PC-3 (cell line): ENCODE data around the gene WDR46. TPM values are rescaled to one million over a fixed set of nuclear protein-coding genes. Genes with fewer than 3 reads are reported as not detected.

Experiments
- ATAC-seq: fragments of 200-7000 bp; cut with Tn5 transposase; 2 replicates; pipeline ENCODE4 v1.9.1; 2020; ENCODE audit warnings: mild to moderate bottlenecking, moderate library complexity
- BruUV-seq: library from RNA; stranded (reverse); fragments of 400-500 nt; replicated peaks from 2 replicates; lab custom pipeline; 2021; lab: Mats Ljungman, UMichigan
- CTCF ChIA-PET: fragments of 300-600 bp; sonication (Branson Sonifier 250); formaldehyde crosslinking; loops from one replicate; lab custom pipeline; 2022; ENCODE audit warnings: antibody characterized with exemption; lab: Charles Lee
- POLR2A ChIA-PET: fragments of 300-600 bp; sonication (Branson Sonifier 250); formaldehyde crosslinking; loops from one replicate; lab custom pipeline; 2022; ENCODE audit warnings: antibody characterized with exemption; ENCODE audit not compliant: unreplicated experiment; lab: Charles Lee
- DNase-seq: peaks from one replicate; pipeline ENCODE4 v3.0.0-alpha.2; 2015
- H2AFZ ChIP-seq: fragments of 300-600 bp; sonication (generic); 2 replicates; pipeline ENCODE4 v1.6.0; 2016; ENCODE audit warnings: antibody characterized with exemption, low read length
- H3F3A ChIP-seq: fragments of 300-600 bp; sonication (generic); one replicate; pipeline ENCODE4 v1.6.0; 2017; ENCODE audit warnings: antibody characterized with exemption, low read length, control low read depth, mild to moderate bottlenecking; ENCODE audit not compliant: unreplicated experiment
- H3K27ac ChIP-seq: fragments of 300-600 bp; sonication (generic); 2 replicates; pipeline ENCODE4 v1.5.1; 2016; ENCODE audit warnings: mild to moderate bottlenecking, low read length
- H3K27me3 ChIP-seq: fragments of 300-600 bp; sonication (generic); 2 replicates; pipeline ENCODE4 v1.6.1; 2016; ENCODE audit warnings: low read length, mixed read lengths
- H3K36me3 ChIP-seq: fragments of 300-600 bp; sonication (generic); 2 replicates; pipeline ENCODE4 v1.6.1; 2016; ENCODE audit warnings: low read depth, mixed run types, low read length, mixed read lengths
- H3K4me1 ChIP-seq: fragments of 300-600 bp; sonication (generic); 2 replicates; pipeline ENCODE4 v1.5.1; 2016; ENCODE audit warnings: low read length; ENCODE audit not compliant: insufficient read depth
- H3K4me2 ChIP-seq: fragments of 300-600 bp; sonication (generic); 2 replicates; pipeline ENCODE4 v1.6.0; 2016; ENCODE audit warnings: low read length
- H3K4me3 ChIP-seq: fragments of 300-600 bp; sonication (generic); 2 replicates; pipeline ENCODE4 v1.5.1; 2016; ENCODE audit warnings: mild to moderate bottlenecking, low read length, mixed read lengths
- H3K79me2 ChIP-seq: fragments of 300-600 bp; sonication (generic); 2 replicates; pipeline ENCODE4 v1.6.1; 2017; ENCODE audit warnings: low read length, mixed read lengths
- H3K9ac ChIP-seq: fragments of 300-600 bp; sonication (generic); 2 replicates; pipeline ENCODE4 v1.6.0; 2016; ENCODE audit warnings: mild to moderate bottlenecking, low read length
- H3K9me2 ChIP-seq: fragments of 300-600 bp; sonication (generic); replicated peaks from 2 replicates; pipeline ENCODE4 v1.6.1; 2016; ENCODE audit warnings: mixed run types, low read length, mixed read lengths
- H3K9me3 ChIP-seq: fragments of 300-600 bp; sonication (generic); 2 replicates; pipeline ENCODE4 v1.6.1; 2016; ENCODE audit warnings: low read length, mixed read lengths
- H4K20me1 ChIP-seq: fragments of 300-600 bp; sonication (generic); 2 replicates; pipeline ENCODE4 v1.6.1; 2016; ENCODE audit warnings: low read length, mixed read lengths
- CTCF ChIP-seq: fragments of 300-600 bp; sonication (generic); conservative IDR thresholded peaks from 2 replicates; pipeline ENCODE4 v1.5.1; 2017; ENCODE audit warnings: antibody characterized with exemption, low read depth, mild to moderate bottlenecking, low read length
- EZH2 ChIP-seq: fragments of 300-600 bp; sonication (generic); IDR thresholded peaks from one replicate; pipeline ENCODE4 v1.6.1; 2017; ENCODE audit warnings: antibody characterized with exemption, mild to moderate bottlenecking, low read length; ENCODE audit not compliant: unreplicated experiment
- EZH2phosphoT487 ChIP-seq: fragments of 300-600 bp; sonication (generic); IDR thresholded peaks from 2 replicates; pipeline ENCODE4 v1.6.1; 2018; ENCODE audit warnings: mild to moderate bottlenecking, antibody characterized with exemption, low read length, borderline replicate concordance
- intact Hi-C: fragments of 100-400 bp; cut with micrococcal nuclease; formaldehyde crosslinking; loops from 2 replicates; pipeline ENCODE4 v1.9.0; 2023
- total RNA-seq: library from RNA; depleted of rRNA; stranded (reverse); fragments of >200 nt; gene quantifications from 2 replicates; pipeline ENCODE4 v1.2.3, GENCODE V29; 2014

WDR46 gene
- total RNA-seq, 1 experiment from 2014 or later, result 104 TPM

- Histone ChIP-seq H3K4me1 (peaks cover 35% of the 10 kb centered on the region), H4K20me1 (peaks cover 21% of the 10 kb centered on the region), H3K27ac (no peak overlapping the region), H3K4me2 (no peak overlapping the region), H3K9me3 (no peaks in the 10 kb centered on the region), H3K79me2 (peaks cover 20% of the 10 kb centered on the region), H3F3A (peaks cover 27% of the 10 kb centered on the region), H3K9ac (no peak overlapping the region), H2AFZ (no peak overlapping the region), H3K27me3 (no peaks in the 10 kb centered on the region), H3K36me3 (peaks cover 34% of the 10 kb centered on the region), H3K4me3 (no peak overlapping the region), H3K9me2 (no peaks in the 10 kb centered on the region)
- ATAC-seq (no peak), DNase-seq (no peak)
- intact Hi-C loops, result loop anchor here (10.0 kb wide), 1 partner anchor 74 kb away; the partner anchor contains the start of genes HSD17B8, RING1, RXRB and SLC39A7
- no peak for TF ChIP-seq CTCF
- no peak for TF ChIP-seq EZH2phosphoT487
- TF ChIP-seq EZH2, result no peak
- BruUV-seq, result no TSS peak
- CTCF ChIA-PET, result interaction anchor here (0.6 kb wide), 1 partner anchor 966 kb away, joined by 3 read pairs; no protein-coding TSS in a partner anchor
- POLR2A ChIA-PET, result no interaction called here
Observed at GRCh38 chr6:33278810-33279209, 10.2 kb downstream of the WDR46 start.

GRCh38 chr6:33278392-33278741 lies 10.7 kb downstream of the WDR46 start:
- H3K9ac ChIP-seq, result no peak overlapping the region
- H3K9me3 ChIP-seq, result no peaks in the 10 kb centered on the region
- intact Hi-C loops, result loop anchor here (10.0 kb wide), 1 partner anchor 74 kb away; the partner anchor contains the start of genes HSD17B8, RING1, RXRB and SLC39A7
- H3K27me3 ChIP-seq, result no peaks in the 10 kb centered on the region
- H3F3A ChIP-seq, result peaks cover 29% of the 10 kb centered on the region
- H3K4me1 ChIP-seq, result peaks cover 40% of the 10 kb centered on the region
- H3K79me2 ChIP-seq, result peaks cover 24% of the 10 kb centered on the region
- DNase-seq (no peak), ATAC-seq (no peak)
- no peak overlapping the region for H3K27ac ChIP-seq
- peaks cover 38% of the 10 kb centered on the region for H3K36me3 ChIP-seq
- ChIA-PET POLR2A (no interaction called here), CTCF (interaction anchor here (0.6 kb wide), 1 partner anchor 966 kb away, joined by 3 read pairs; no protein-coding TSS in a partner anchor)
- H3K4me3 ChIP-seq, result no peak overlapping the region
- no peak overlapping the region for H2AFZ ChIP-seq
- BruUV-seq, result no TSS peak
- no peaks in the 10 kb centered on the region for H3K9me2 ChIP-seq
- no peak overlapping the region for H3K4me2 ChIP-seq
- peaks cover 26% of the 10 kb centered on the region for H4K20me1 ChIP-seq
- TF ChIP-seq EZH2, result no peak
- no peak for TF ChIP-seq CTCF

GRCh38 chr6:33277663-33278391 lies 11.2 kb downstream of the WDR46 start:
- BruUV-seq, result no TSS peak
- Histone ChIP-seq H3K27me3 (no peaks in the 10 kb centered on the region), H3K27ac (peak overlapping the region; percentile 77), H3K9me2 (no peaks in the 10 kb centered on the region), H4K20me1 (peaks cover 31% of the 10 kb centered on the region), H3K4me1 (peaks cover 42% of the 10 kb centered on the region), H3F3A (peaks cover 29% of the 10 kb centered on the region), H3K9ac (peak overlapping the region; percentile 71), H3K9me3 (no peaks in the 10 kb centered on the region), H3K4me2 (peak overlapping the region; percentile 98), H3K36me3 (peaks cover 40% of the 10 kb centered on the region), H2AFZ (no peak overlapping the region), H3K79me2 (peaks cover 30% of the 10 kb centered on the region), H3K4me3 (peak overlapping the region; percentile 87)
- ChIA-PET CTCF (interaction anchor here (0.6 to 1.6 kb wide), 2 partner anchors 40 to 967 kb away, joined by 3 to 18 read pairs; partner anchors contain the start of gene ZBTB22), POLR2A (interaction anchor here (0.8 kb wide), 1 partner anchor 30 kb away, joined by 7 read pairs; no protein-coding TSS in a partner anchor)
- intact Hi-C loops, result loop anchor here (10.0 kb wide), 1 partner anchor 73 kb away; the partner anchor contains the start of genes HSD17B8, RING1, RXRB and SLC39A7
- no peak; the same call in 1 of the 2 replicates for ATAC-seq
- no peak for DNase-seq
- TF ChIP-seq CTCF (peak; percentile 24; the same call in 1 of the 2 replicates), EZH2phosphoT487 (no peak), EZH2 (no peak)
